ENCODE results near the gene EEIG1. TPM values are rescaled to one million over a fixed set of nuclear protein-coding genes. Genes with fewer than 3 reads are reported as not detected.

Gene EEIG1
- total and polyA plus RNA-seq, 9 of the 15 experiments (the other 6 are each of a cell fraction or from before 2014, with no cell fraction given), result 0.17 to 16.7 (median 3.6) TPM

GRCh38 chr9:127942216-127943010 lies 38.4 kb downstream of the EEIG1 start (continued):
- peak; percentile 50 for TF ChIP-seq REST (IDR thresholded peaks at IDR 0.05; ENCODE audit: borderline replicate concordance)
- TF ChIP-seq REST (CRISPR knock-in tag; IDR thresholded peaks at IDR 0.05; ENCODE audit: low read depth), result no peak
- peak; percentile 37; the same call in 1 of the 2 replicates for TF ChIP-seq GABPB1 (CRISPR knock-in tag; IDR thresholded peaks at IDR 0.05)

Data from K562 (cell line).